Measurements from ENCODE around the gene LRRC55. TPM values are rescaled to one million over a fixed set of nuclear protein-coding genes. Genes with fewer than 3 reads are reported as not detected.

LRRC55 gene
- total and polyA plus RNA-seq, 2 experiments from 2014 or later = 0.15 to 1.5 TPM

GRCh38 chr11:57213342-57214097 lies 31.8 kb downstream of the LRRC55 start:
- peaks cover 2% of the 10 kb centered on the region; the same call in 1 of the 3 replicates for H3K4me1 Mint-ChIP-seq
- Histone ChIP-seq H3K4me1 (ENCODE audit: insufficient read depth) (peaks cover 27% of the 10 kb centered on the region), H3K9me2 (ENCODE audit: insufficient read depth) (peaks cover 18% of the 10 kb centered on the region; the same call in 1 of the 2 replicates), H3K27me3 (ENCODE audit: insufficient read depth) (no peaks in the 10 kb centered on the region), H3K79me2 (replicated peaks; ENCODE audit: insufficient read depth) (no peaks in the 10 kb centered on the region), H3F3A (replicated peaks; ENCODE audit: low read depth) (no peaks in the 10 kb centered on the region), H3K4me3 (peak overlapping the region; percentile 43), H4K20me1 (replicated peaks; ENCODE audit: insufficient read depth) (no peaks in the 10 kb centered on the region), H3K4me2 (peak overlapping the region; percentile 85), H2AFZ (peak overlapping the region; percentile 92), H3K36me3 (ENCODE audit: insufficient read depth) (no peaks in the 10 kb centered on the region), H3K27ac (ENCODE audit: low read depth) (no peak overlapping the region)
- H3K4me3 Mint-ChIP-seq = no peak overlapping the region
- peaks cover 3% of the 10 kb centered on the region; the same call in 1 of the 3 replicates for H3K36me3 Mint-ChIP-seq (ENCODE audit: low read depth)
- TF ChIP-seq CTCF (conservative IDR thresholded peaks at IDR 0.05; ENCODE audit: low read depth in 2 of 2) (no peak), EZH2 (IDR thresholded peaks at IDR 0.05; ENCODE audit: low read depth, unreplicated experiment) (no peak), ZNF331 (CRISPR knock-in tag; IDR thresholded peaks at IDR 0.05; ENCODE audit: low read depth) (no peak), ZNF114 (CRISPR knock-in tag; IDR thresholded peaks at IDR 0.05) (no peak), ZNF462 (CRISPR knock-in tag; IDR thresholded peaks at IDR 0.05) (no peak)
- H3K27me3 Mint-ChIP-seq (ENCODE audit: insufficient read depth, low read depth, poor library complexity) = peaks cover 7% of the 10 kb centered on the region
- ATAC-seq (peak; percentile 92), DNase-seq (ENCODE audit: low spot score) (peak; percentile 85)
- no peaks in the 10 kb centered on the region; the same call in 2 of the 3 replicates for H3K9me3 Mint-ChIP-seq
- no peak overlapping the region for H3K27ac Mint-ChIP-seq
